Breast epithelium (tissue), 4 donors: ENCODE measurements around the gene UFSP1. TPM values are rescaled to one million over a fixed set of nuclear protein-coding genes. Genes with fewer than 3 reads are reported as not detected.
A peak's percentile ranks its signal among the peaks of the same experiment; 100 is the strongest.

Source experiments
- DNase-seq, 2 donors: peaks; one replicate each; pipeline ENCODE4 v3.0.0-alpha.2; 2019; ENCODE audit warnings: low spot score in 2 of 2
- H3K27ac ChIP-seq, 2 donors: fragments of 200-600 bp; sonication (generic) in 1 of 2; one replicate each; pipeline ENCODE4 v1.5.1; 2016 to 2019; ENCODE audit warnings: mild to moderate bottlenecking in 1 of 2
- H3K27me3 ChIP-seq, 2 donors: fragments of 200-600 bp; sonication (generic) in 1 of 2; one replicate each; pipeline versions ENCODE4 v1.5.1 to v1.6.0; 2017 to 2019; ENCODE audit warnings: control low read depth in 1 of 2, mild to moderate bottlenecking in 1 of 2
- H3K36me3 ChIP-seq: fragments of 200-600 bp; one replicate; pipeline ENCODE4 v1.5.1; 2019
- H3K4me1 ChIP-seq, 2 donors: fragments of 200-600 bp; sonication (generic); one replicate each; pipeline ENCODE4 v1.5.1; 2016 to 2019; ENCODE audit warnings: control low read depth in 1 of 2
- H3K4me3 ChIP-seq, 3 donors: fragments of 200-600 bp; sonication (generic); 1 replicate in 2 of 3; 2 replicates in 1 of 3; pipeline ENCODE4 v1.5.1; 2016 to 2019; ENCODE audit warnings: mild to moderate bottlenecking in 3 of 3, moderate library complexity in 2 of 3
- H3K9me3 ChIP-seq, 2 donors: fragments of 200-600 bp; sonication (generic) in 1 of 2; one replicate each; pipeline ENCODE4 v1.5.1; 2016 to 2019; ENCODE audit warnings: control low read depth in 1 of 2
- CTCF ChIP-seq, 3 donors: fragments of 450-650 bp; IDR thresholded peaks; one replicate each; pipeline ENCODE4 v1.5.1; 2016 to 2017; ENCODE audit warnings: antibody characterized with exemption in 3 of 3, mild to moderate bottlenecking in 3 of 3, moderate library complexity in 3 of 3
- POLR2A ChIP-seq: fragments of 450-650 bp; IDR thresholded peaks from one replicate; pipeline ENCODE4 v1.6.1; 2016; ENCODE audit warnings: antibody characterized with exemption, mild to moderate bottlenecking, moderate library complexity
- POLR2AphosphoS5 ChIP-seq, 3 donors: sonication (generic); formaldehyde crosslinking; IDR thresholded peaks; one replicate each; pipeline ENCODE4 v1.6.1; 2017; ENCODE audit warnings: antibody characterized with exemption in 3 of 3
- intact Hi-C: fragments of 100-400 bp; cut with DNase I; formaldehyde crosslinking; loops from one replicate; pipeline ENCODE4 v1.15.1; 2023; ENCODE audit warnings: low total_unique reads
- total RNA-seq, 3 donors: library from RNA; depleted of rRNA; stranded (reverse); fragments of >200 nt; gene quantifications; one replicate each; pipeline ENCODE4 v1.1.0, GENCODE V29; 2016

UFSP1 gene
- total RNA-seq, 3 donors from 2014 or later: 2.9 to 4.2 (median 3.7) TPM

GRCh38 chr7:100865938-100866728 is 23.4 kb downstream of the UFSP1 start:
- Histone ChIP-seq H3K4me1 (peaks cover 12 to 18% of the 10 kb centered on the region in 2 donors), H3K36me3 (peaks cover 3% of the 10 kb centered on the region), H3K27ac (peak overlapping the region; percentile 99 to 100), H3K9me3 (no peaks in the 10 kb centered on the region), H3K4me3 (peak overlapping the region; percentile 88 to 98 (median 97)), H3K27me3 (no peaks in the 10 kb centered on the region)
- DNase-seq: peak; percentile 74 to 89
- TF ChIP-seq CTCF (IDR thresholded peaks at IDR 0.05) (no peak), POLR2AphosphoS5 (IDR thresholded peaks at IDR 0.05) (no peak), POLR2A (no peak)
- intact Hi-C loops: loop anchor here (1.0 to 10.0 kb wide), 2 partner anchors 30 to 161 kb away; partner anchors contain the start of gene POP7

GRCh38 chr7:100865372-100865911 is 24.1 kb downstream of the UFSP1 start:
- H3K9me3 ChIP-seq: no peaks in the 10 kb centered on the region
- peak in 1 of 2 donors; percentile 53 for DNase-seq
- intact Hi-C loops: loop anchor here (1.0 to 10.0 kb wide), 2 partner anchors 31 to 161 kb away; partner anchors contain the start of gene POP7
- H3K27ac ChIP-seq: peak overlapping the region; percentile 99 to 100
- no peaks in the 10 kb centered on the region for H3K27me3 ChIP-seq
- peaks cover 12 to 18% of the 10 kb centered on the region in 2 donors for H3K4me1 ChIP-seq
- H3K4me3 ChIP-seq: peak overlapping the region in 2 of 3 donors; percentile 88 to 98
- no peak for TF ChIP-seq CTCF (IDR thresholded peaks at IDR 0.05)
- peaks cover 3% of the 10 kb centered on the region for H3K36me3 ChIP-seq

DNA sequence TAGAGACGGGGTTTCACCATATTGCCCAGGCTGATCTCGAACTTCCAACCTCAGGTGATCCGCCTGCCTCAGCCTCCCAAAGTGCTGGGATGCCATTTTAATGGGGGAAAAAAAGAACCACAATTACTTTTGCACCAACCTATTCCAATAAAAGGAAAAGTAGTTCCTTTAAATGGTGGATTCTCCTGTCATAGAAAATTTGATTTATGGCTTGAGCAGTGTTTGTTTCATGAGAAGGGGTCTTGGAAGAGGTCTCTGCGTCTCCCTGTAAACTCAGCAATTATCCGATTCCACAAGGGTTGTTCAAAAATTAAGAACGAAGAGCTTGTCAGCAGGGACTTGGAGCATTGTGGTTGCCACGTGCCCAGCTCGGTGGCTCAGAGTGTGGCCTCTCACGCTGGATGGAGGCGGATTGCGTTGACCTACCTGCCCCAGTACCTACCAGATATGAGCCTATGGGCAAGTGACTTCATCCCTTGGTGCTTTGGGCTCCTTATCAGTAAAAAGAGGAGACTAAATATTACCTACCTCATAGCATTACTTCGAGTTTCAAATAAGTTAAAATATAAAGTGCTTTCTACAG is 25.2 kb downstream of the UFSP1 start:
- Histone ChIP-seq H3K9me3 (no peaks in the 10 kb centered on the region), H3K27ac (no peak overlapping the region), H3K4me1 (peaks cover 12 to 18% of the 10 kb centered on the region in 2 donors), H3K27me3 (no peaks in the 10 kb centered on the region), H3K36me3 (peaks cover 3% of the 10 kb centered on the region), H3K4me3 (no peak overlapping the region)
- intact Hi-C loops: loop anchor here (10.0 kb wide), 1 partner anchor 160 kb away; the partner anchor contains the start of gene POP7
- DNase-seq: no peak
- TF ChIP-seq CTCF (IDR thresholded peaks at IDR 0.05) (no peak), POLR2A (no peak), POLR2AphosphoS5 (IDR thresholded peaks at IDR 0.05) (no peak)

GRCh38 chr7:100863406-100863950 is 26.0 kb downstream of the UFSP1 start:
- intact Hi-C loops: loop anchor here (10.0 kb wide), 1 partner anchor 159 kb away; the partner anchor contains the start of gene POP7
- Histone ChIP-seq H3K27ac (peak overlapping the region in 1 of 2 donors; percentile 45), H3K27me3 (no peaks in the 10 kb centered on the region), H3K9me3 (no peaks in the 10 kb centered on the region), H3K4me3 (no peak overlapping the region), H3K4me1 (peaks cover 7 to 10% of the 10 kb centered on the region in 2 donors), H3K36me3 (peaks cover 3% of the 10 kb centered on the region)
- DNase-seq: no peak
- TF ChIP-seq POLR2A: no peak
- TF ChIP-seq POLR2AphosphoS5 (IDR thresholded peaks at IDR 0.05): no peak
- TF ChIP-seq CTCF (IDR thresholded peaks at IDR 0.05): no peak
